Activated naive CD4-positive, alpha-beta T cell treated with anti-CD3 and anti-CD28 coated beads for 36 hours (primary cell): ENCODE data around the gene ATP13A2. TPM values are rescaled to one million over a fixed set of nuclear protein-coding genes. Genes with fewer than 3 reads are reported as not detected.
"Not testable (repeated sequence)": the region's sequence is repeated elsewhere in the genome, so short reads cannot be mapped to it uniquely, and the experiment has no call there.

Source experiments
- CTCF ChIA-PET: fragments of 350-600 bp; sonication (Branson Sonifier 250); formaldehyde crosslinking; loops from one replicate; lab custom pipeline; 2021; ENCODE audit warnings: antibody characterized with exemption; lab: Charles Lee
- DNase-seq: peaks from one replicate; pipeline ENCODE4 v3.0.0-alpha.2; 2020
- H3K27ac Mint-ChIP-seq: one replicate; pipeline ENCODE4 v1.8.0; 2021; ENCODE audit warnings: mild to moderate bottlenecking, mixed read lengths
- H3K27me3 Mint-ChIP-seq: one replicate; pipeline ENCODE4 v1.8.0; 2021; ENCODE audit warnings: low read depth, mixed read lengths
- H3K36me3 Mint-ChIP-seq: one replicate; pipeline ENCODE4 v1.8.0; 2021; ENCODE audit warnings: low read depth, mixed read lengths
- H3K4me1 Mint-ChIP-seq: one replicate; pipeline ENCODE4 v1.8.0; 2021; ENCODE audit warnings: low read depth, mixed read lengths
- H3K4me3 Mint-ChIP-seq: one replicate; pipeline ENCODE4 v1.8.0; 2021; ENCODE audit warnings: mild to moderate bottlenecking, moderate library complexity, mixed read lengths
- H3K9me3 Mint-ChIP-seq: one replicate; pipeline ENCODE4 v1.8.0; 2021; ENCODE audit warnings: mixed read lengths
- intact Hi-C: fragments of 100-400 bp; cut with micrococcal nuclease; formaldehyde crosslinking; loops from one replicate; pipeline ENCODE4 v1.15.1; 2023
- total RNA-seq, 2 experiments: library from RNA; stranded (reverse); gene quantifications; one replicate each; pipeline ENCODE4 v1.2.3, GENCODE V29; 2021

The ATP13A2 gene
- total RNA-seq, 2 experiments from 2014 or later, result 23.6 to 25.0 TPM

GRCh38 chr1:16945512-16945911 lies 66.2 kb downstream of the ATP13A2 start:
- H3K4me3 Mint-ChIP-seq, DNase-seq, intact Hi-C loops, H3K27me3 Mint-ChIP-seq, H3K4me1 Mint-ChIP-seq, H3K36me3 Mint-ChIP-seq, H3K27ac Mint-ChIP-seq, H3K9me3 Mint-ChIP-seq: not testable (repeated sequence)
- CTCF ChIA-PET, result interaction anchor here (2.6 kb wide), 1 partner anchor 325 kb away, joined by 11 read pairs; no protein-coding TSS in a partner anchor

DNA sequence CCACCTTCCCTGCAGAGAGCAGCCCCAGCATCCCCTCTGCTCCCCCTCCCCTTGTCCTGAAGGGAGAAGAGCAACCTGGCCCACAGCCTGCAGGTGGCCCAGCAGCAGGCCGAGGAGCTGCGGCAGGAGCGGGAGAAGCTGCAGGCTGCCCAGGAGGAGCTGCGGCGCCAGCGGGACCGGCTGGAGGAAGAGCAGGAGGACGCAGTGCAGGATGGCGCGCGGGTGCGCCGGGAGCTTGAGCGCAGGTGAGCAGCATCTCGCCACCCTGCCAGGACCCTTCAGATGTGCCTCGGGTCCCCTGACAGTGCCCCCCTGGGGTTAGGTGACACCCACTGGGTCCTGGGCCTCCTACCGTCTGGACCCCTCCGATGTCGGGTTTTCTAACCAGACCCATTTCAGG lies 67.7 kb downstream of the ATP13A2 start:
- Mint-ChIP-seq H3K4me1 (no peaks in the 10 kb centered on the region), H3K27me3 (no peaks in the 10 kb centered on the region), H3K27ac (no peak overlapping the region), H3K4me3 (no peak overlapping the region), H3K36me3 (peaks cover 1% of the 10 kb centered on the region), H3K9me3 (no peaks in the 10 kb centered on the region)
- CTCF ChIA-PET, result no interaction called here
- no peak for DNase-seq
- intact Hi-C loops, result no loop called here

DNA sequence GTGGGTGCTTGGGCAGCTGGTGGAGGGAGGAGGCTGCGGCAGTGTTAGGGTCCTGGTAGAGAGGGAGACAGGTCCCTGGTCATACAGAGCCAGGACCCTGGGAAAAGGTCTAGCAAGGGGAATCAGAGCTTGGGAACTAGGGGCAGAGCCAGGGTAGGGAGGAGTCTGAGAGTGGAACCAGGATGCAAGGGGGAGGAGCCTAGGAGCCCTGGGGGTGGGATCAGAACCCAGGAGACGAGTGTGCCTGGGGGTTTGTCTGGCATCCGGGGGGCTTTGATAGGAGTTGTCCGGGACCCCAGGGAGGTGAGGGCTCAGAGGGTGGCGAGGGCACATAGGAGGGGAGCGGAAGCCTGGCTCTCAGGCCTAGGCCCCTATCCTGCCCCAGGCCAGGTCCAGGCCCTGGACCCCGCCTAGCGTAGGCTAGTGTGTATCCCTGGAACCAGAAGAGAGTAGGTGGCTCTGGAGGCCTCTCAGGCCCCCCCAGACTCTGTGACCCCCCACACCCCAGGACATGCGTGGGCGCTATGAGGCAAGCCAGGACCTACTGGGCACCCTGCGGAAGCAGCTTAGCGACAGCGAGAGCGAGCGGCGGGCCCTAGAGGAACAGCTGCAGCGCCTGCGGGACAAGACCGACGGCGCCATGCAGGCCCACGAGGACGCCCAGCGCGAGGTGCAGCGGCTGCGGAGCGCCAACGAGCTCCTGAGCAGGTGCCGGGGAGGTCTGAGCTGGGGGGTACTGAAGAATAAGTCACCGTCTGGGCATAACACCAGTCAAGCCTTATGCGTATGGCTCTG lies 72.1 kb downstream of the ATP13A2 start:
- CTCF ChIA-PET, DNase-seq, intact Hi-C loops, H3K27ac Mint-ChIP-seq, H3K4me1 Mint-ChIP-seq, H3K9me3 Mint-ChIP-seq, H3K27me3 Mint-ChIP-seq, H3K4me3 Mint-ChIP-seq, H3K36me3 Mint-ChIP-seq: not testable (repeated sequence)

DNA sequence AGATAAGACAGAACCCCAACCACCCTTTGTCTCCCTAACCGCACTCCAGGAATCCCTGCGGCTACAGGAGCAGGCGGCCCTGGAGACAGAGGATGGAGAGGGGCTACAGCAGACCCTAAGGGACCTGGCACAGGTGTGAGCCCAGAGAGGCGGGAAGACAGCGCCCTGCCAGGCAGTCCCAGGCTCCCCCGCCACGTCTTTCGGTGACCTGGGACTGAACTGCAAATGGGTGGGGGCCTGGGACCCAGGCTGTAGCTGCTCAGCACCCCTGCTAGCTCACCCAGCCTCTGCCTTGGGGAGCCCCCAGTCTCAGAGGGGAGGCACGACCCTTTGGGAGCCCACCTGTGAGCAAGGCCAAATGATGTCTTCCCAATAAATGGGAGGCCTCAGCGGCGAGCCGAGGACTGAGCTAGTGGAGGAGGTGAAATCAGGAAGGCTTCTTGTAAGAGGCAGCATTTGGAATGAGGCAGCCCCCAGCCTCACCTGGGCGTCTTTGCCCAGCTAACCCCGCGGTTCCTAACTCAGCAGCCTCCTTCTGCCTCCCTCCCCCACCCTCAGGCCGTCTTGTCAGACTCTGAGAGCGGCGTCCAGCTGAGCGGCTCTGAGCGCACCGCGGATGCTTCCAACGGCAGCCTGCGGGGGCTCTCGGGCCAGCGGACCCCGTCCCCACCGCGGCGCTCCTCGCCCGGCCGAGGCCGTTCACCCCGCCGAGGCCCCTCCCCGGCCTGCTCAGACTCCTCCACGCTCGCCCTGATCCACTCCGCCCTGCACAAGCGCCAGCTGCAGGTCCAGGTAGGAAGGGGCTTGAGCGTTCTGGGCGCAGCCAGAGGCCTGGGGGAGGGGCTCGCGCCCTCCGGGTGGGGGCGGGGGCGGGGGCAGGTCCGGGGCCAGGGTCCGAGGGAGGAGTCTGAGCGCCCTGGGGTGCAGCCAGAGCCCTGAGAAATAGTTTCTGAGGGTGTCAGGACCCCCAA lies 73.1 kb downstream of the ATP13A2 start:
- intact Hi-C loops, result no loop called here
- H3K4me3 Mint-ChIP-seq, result no peak overlapping the region
- H3K9me3 Mint-ChIP-seq, result no peaks in the 10 kb centered on the region
- CTCF ChIA-PET, result no interaction called here
- no peaks in the 10 kb centered on the region for H3K36me3 Mint-ChIP-seq
- no peak overlapping the region for H3K27ac Mint-ChIP-seq
- no peaks in the 10 kb centered on the region for H3K27me3 Mint-ChIP-seq
- no peak for DNase-seq
- no peaks in the 10 kb centered on the region for H3K4me1 Mint-ChIP-seq

- H3K4me3 Mint-ChIP-seq, H3K36me3 Mint-ChIP-seq, H3K4me1 Mint-ChIP-seq, CTCF ChIA-PET, H3K27ac Mint-ChIP-seq, H3K27me3 Mint-ChIP-seq, intact Hi-C loops, DNase-seq, H3K9me3 Mint-ChIP-seq: not testable (repeated sequence)
These were observed 75.1 kb downstream of the ATP13A2 start for GRCh38 chr1:16936580-16936979.

Other genes with a start within 250 kb of the ATP13A2 start
- 1,000 to 10,000 TPM; 1,341 to 1,386 TPM for gene RNU1-2, start 115.9 kb downstream of the ATP13A2 start, total RNA-seq
- gene CROCC, start 90.0 kb downstream of the ATP13A2 start, total RNA-seq, result 10 to 100 TPM; 15.5 to 15.7 TPM
- not detected for gene MFAP2, start 31.3 kb downstream of the ATP13A2 start, total RNA-seq
- 100 to 1,000 TPM; 177 to 179 TPM for gene SDHB, start 42.1 kb upstream of the ATP13A2 start, total RNA-seq
- not detected for gene PADI2, start 107.5 kb upstream of the ATP13A2 start, total RNA-seq
- not detected for gene PADI1, start 193.2 kb upstream of the ATP13A2 start, total RNA-seq
- gene PADI3, start 237.2 kb upstream of the ATP13A2 start, total RNA-seq, result not detected